K562 (cell line): Measurements from ENCODE around the gene LRP4. TPM values are rescaled to one million over a fixed set of nuclear protein-coding genes. Genes with fewer than 3 reads are reported as not detected.

Experiments used
- ATAC-seq: fragments of 200-7000 bp; cut with Tn5 transposase; 3 replicates; pipeline ENCODE4 v1.9.1; 2020; ENCODE audit warnings: moderate library complexity
- BruUV-seq: library from RNA; stranded (reverse); fragments of 400-500 nt; replicated peaks from 2 replicates; lab custom pipeline; 2021; lab: Mats Ljungman, UMichigan
- CTCF ChIA-PET: fragments of 300-600 bp; formaldehyde crosslinking; extraction: SDS; loops from one replicate; lab custom pipeline; 2021; ENCODE audit warnings: low intra/inter-chr PET ratio; lab: Yijun Ruan, JAX
- POLR2A ChIA-PET: fragments of 300-600, 350-650 bp; sonication (Branson Sonifier 250); formaldehyde crosslinking; extraction: SDS; loops from one replicate; lab custom pipeline; 2021; ENCODE audit warnings: antibody characterized with exemption, inconsistent platforms; lab: Yijun Ruan, JAX
- DNase-seq, 4 experiments: peaks; one replicate each; pipeline versions ENCODE4 v3.0.0 to v3.0.0-alpha.2; 2011 to 2018; ENCODE audit warnings: low spot score in 3 of 4, mixed read lengths in 3 of 4; ENCODE audit errors: extremely low read depth in 1 of 4
- FAIRE-seq: peaks from 2 replicates; lab custom pipeline; 2011; peaks lifted over from hg19 to GRCh38; lab: Jason Lieb, UNC
- H2AFZ ChIP-seq: 2 replicates; pipeline ENCODE4 v1.6.0; 2011; ENCODE audit warnings: low read depth, low read length, control low read depth, inconsistent platforms
- H3K27ac ChIP-seq: fragments of 200-600 bp; 3 replicates; pipeline ENCODE4 v1.8.0; 2011; ENCODE audit warnings: low read depth, mild to moderate bottlenecking, control low read depth, inconsistent platforms, low read length, moderate library complexity, mixed read lengths; ENCODE audit errors: extremely low read depth
- H3K27me3 ChIP-seq, 2 experiments: fragments of 300-600 bp in 1 of 2; 2 replicates in 1 of 2; 3 replicates in 1 of 2; pipeline versions ENCODE4 v1.6.0 to v1.8.0; 2011; ENCODE audit warnings: inconsistent platforms in 2 of 2, low read length in 2 of 2, mild to moderate bottlenecking in 1 of 2, mixed read lengths in 1 of 2, moderate library complexity in 1 of 2; ENCODE audit not compliant: control insufficient read depth in 2 of 2, insufficient read depth in 2 of 2
- H3K36me3 ChIP-seq: fragments of 300-600 bp; 3 replicates; pipeline ENCODE4 v1.8.0; 2011; ENCODE audit warnings: mild to moderate bottlenecking, low read length, inconsistent platforms; ENCODE audit not compliant: control insufficient read depth, insufficient read depth
- H3K4me1 ChIP-seq, 2 experiments: fragments of 200-600 bp in 1 of 2; replicated peaks in 1 of 2; 2 replicates in 1 of 2; 3 replicates in 1 of 2; pipeline versions ENCODE4 v1.5.1 to v1.8.0; 2011; ENCODE audit warnings: inconsistent platforms in 2 of 2, low read length in 2 of 2, mild to moderate bottlenecking in 1 of 2, mixed read lengths in 1 of 2, moderate library complexity in 1 of 2; ENCODE audit not compliant: control insufficient read depth in 2 of 2, insufficient read depth in 2 of 2
- H3K4me2 ChIP-seq: 2 replicates; pipeline ENCODE4 v1.6.1; 2011; ENCODE audit warnings: low read length, control low read depth, inconsistent platforms, mixed read lengths; ENCODE audit not compliant: insufficient read depth
- H3K4me3 ChIP-seq: fragments of 200-600 bp; sonication (generic), shearing (Covaris generic); 2 replicates; pipeline ENCODE4 v1.5.1; 2016; ENCODE audit warnings: control low read depth, inconsistent platforms
- H3K79me2 ChIP-seq: fragments of 200-600 bp; 3 replicates; pipeline ENCODE4 v1.8.0; 2011; ENCODE audit warnings: low read length, inconsistent platforms; ENCODE audit not compliant: control insufficient read depth, insufficient read depth
- H3K9ac ChIP-seq, 2 experiments: 2 replicates each; pipeline versions ENCODE4 v1.6.0 to v1.6.1; 2011; ENCODE audit warnings: low read depth in 2 of 2, low read length in 2 of 2, control low read depth in 1 of 2, inconsistent platforms in 1 of 2, mild to moderate bottlenecking in 1 of 2, mixed read lengths in 1 of 2; ENCODE audit not compliant: insufficient read depth in 1 of 2
- H3K9me1 ChIP-seq: one replicate; pipeline ENCODE4 v1.6.0; 2011; ENCODE audit warnings: inconsistent platforms, mild to moderate bottlenecking, low read length, moderate library complexity; ENCODE audit not compliant: control insufficient read depth, insufficient read depth
- H3K9me3 ChIP-seq: replicated peaks from 2 replicates; pipeline ENCODE4 v1.5.1; 2011; ENCODE audit warnings: low read depth, low read length, inconsistent platforms; ENCODE audit not compliant: control insufficient read depth, insufficient read depth
- H4K20me1 ChIP-seq: replicated peaks from 2 replicates; pipeline ENCODE4 v1.6.1; 2011; ENCODE audit warnings: low read length, inconsistent platforms, mixed read lengths; ENCODE audit not compliant: control insufficient read depth, insufficient read depth
- ERF ChIP-seq: fragments of 450-650 bp; formaldehyde crosslinking; IDR thresholded peaks from 2 replicates; pipeline ENCODE4 v1.4.0; 2020; ENCODE audit warnings: mild to moderate bottlenecking, mixed read lengths
- FOXK1 ChIP-seq: sonication (generic); formaldehyde crosslinking; IDR thresholded peaks from 2 replicates; pipeline ENCODE4 v1.8.0; 2022; ENCODE audit warnings: missing genetic modification reagents, mild to moderate bottlenecking, borderline replicate concordance
- GATAD2A ChIP-seq: fragments of 450-650 bp; IDR thresholded peaks from 2 replicates; pipeline ENCODE4 v1.6.1; 2017
- KDM2B ChIP-seq: fragments of 250-450 bp; sonication (Bioruptor Pico); IDR thresholded peaks from 2 replicates; pipeline ENCODE4 v1.8.0; 2021; ENCODE audit warnings: mild to moderate bottlenecking, moderate library complexity
- MYBL2 ChIP-seq, 2 experiments: fragments of 450-650 bp in 1 of 2; sonication (generic) in 1 of 2; formaldehyde crosslinking in 1 of 2; IDR thresholded peaks; 2 replicates each; pipeline versions ENCODE4 v1.6.1 to v1.8.1; 2017 to 2022; ENCODE audit warnings: borderline replicate concordance in 1 of 2, inconsistent platforms in 1 of 2, low read depth in 1 of 2, mild to moderate bottlenecking in 1 of 2, missing genetic modification reagents in 1 of 2, moderate library complexity in 1 of 2
- POLR2G ChIP-seq: fragments of 200-400 bp; formaldehyde crosslinking; IDR thresholded peaks from 2 replicates; pipeline ENCODE4 v1.6.1; 2017; ENCODE audit warnings: low read depth, mild to moderate bottlenecking, antibody characterized with exemption, low read length, moderate library complexity
- SAP30 ChIP-seq: fragments of 200-600 bp; sonication (generic); IDR thresholded peaks from 2 replicates; pipeline ENCODE4 v1.6.1; 2012; ENCODE audit warnings: borderline replicate concordance, low read depth, mild to moderate bottlenecking, moderate library complexity, low read length, control low read depth, inconsistent platforms; ENCODE audit not compliant: insufficient read depth, poor library complexity, severe bottlenecking
- SIN3B ChIP-seq: fragments of 450-650 bp; IDR thresholded peaks from 2 replicates; pipeline ENCODE4 v1.6.1; 2017; ENCODE audit warnings: low read depth, mild to moderate bottlenecking, moderate library complexity
- SP1 ChIP-seq: sonication (generic); formaldehyde crosslinking; IDR thresholded peaks from 2 replicates; pipeline ENCODE4 v1.8.1; 2022; ENCODE audit warnings: mild to moderate bottlenecking, missing genetic modification reagents
- SRSF7 ChIP-seq: fragments of 200-400 bp; formaldehyde crosslinking; optimal IDR thresholded peaks from 2 replicates; pipeline ENCODE3; 2017; ENCODE audit warnings: mild to moderate bottlenecking, low read depth, low read length
- TEAD1 ChIP-seq, 2 experiments: fragments of 450-650 bp in 1 of 2; sonication (generic) in 1 of 2; formaldehyde crosslinking; IDR thresholded peaks; 2 replicates each; pipeline versions ENCODE4 v1.4.0 to v1.8.0; 2020 to 2022; ENCODE audit warnings: mild to moderate bottlenecking in 2 of 2, missing genetic modification reagents in 1 of 2
- ZC3H8 ChIP-seq: fragments of 450-650 bp; IDR thresholded peaks from 2 replicates; pipeline ENCODE4 v1.6.1; 2017
- ZFX ChIP-seq: sonication (generic); formaldehyde crosslinking; IDR thresholded peaks from 2 replicates; pipeline ENCODE4 v1.8.0; 2022; ENCODE audit warnings: mild to moderate bottlenecking, missing genetic modification reagents, moderate library complexity
- ZNF41 ChIP-seq: fragments of 250-450 bp; sonication (Bioruptor Pico); conservative IDR thresholded peaks from 2 replicates; pipeline ENCODE4 v1.4.0; 2020; ENCODE audit warnings: mild to moderate bottlenecking
- WGBS: fragments of 100-300 bp; shearing (Covaris generic); methylation state at CpG from one replicate; pipeline ENCODE4 v1.1.6; 2016; ENCODE audit warnings: low coverage, mixed read lengths; ENCODE audit not compliant: insufficient coverage; ENCODE audit errors: missing lambda C conversion rate; 5-methylcytosine and 5-hydroxymethylcytosine counted together
- in situ Hi-C: fragments of 300-500 bp; cut with MboI; formaldehyde crosslinking; loops from 4 replicates; pipeline ENCODE4 v1.15.0; 2018; ENCODE audit warnings: inconsistent platforms, mixed read lengths
- intact Hi-C: fragments of 100-400 bp; cut with micrococcal nuclease; formaldehyde crosslinking; loops from 2 replicates; pipeline ENCODE4 v1.14.2; 2022
- polyA plus RNA-seq, 8 experiments: library from polyadenylated mRNA; depleted of rRNA in 4 of 8; stranded (reverse) in 5 of 8; unstranded in 3 of 8; fragments of >200 nt; fragmentation: Nextera tagmentation in 2 of 8; fragmentation: Illumina TruSeq in 1 of 8; extraction: Ambion mirVana in 2 of 8; extraction: Trizol in 1 of 8; gene quantifications; 2 replicates each; pipeline versions ENCODE4 v1.2.1 to v1.2.3, GENCODE V29; 2011 to 2014; ENCODE audit warnings: inconsistent platforms in 1 of 8, missing spikeins in 1 of 8
- total RNA-seq, 7 experiments: library from RNA; depleted of rRNA in 6 of 7; stranded (reverse); fragments of >200 nt in 6 of 7; fragmentation: Illumina TruSeq in 2 of 7; extraction: Trizol in 2 of 7; gene quantifications; 2 replicates each; pipeline versions ENCODE4 v1.2.1 to v1.2.3, GENCODE V29; 2011 to 2021; ENCODE audit warnings: low replicate concordance in 1 of 7
- TF ChIP-seq, protein P1 (sequence below): fragments of 250-450 bp; sonication (Bioruptor Pico); IDR thresholded peaks from 2 replicates; pipeline ENCODE4 v1.5.0; 2020; ENCODE audit warnings: mild to moderate bottlenecking, borderline replicate concordance
- TF ChIP-seq, protein P2 (sequence below): sonication (generic); formaldehyde crosslinking; IDR thresholded peaks from 2 replicates; pipeline ENCODE4 v1.8.0; 2022; ENCODE audit warnings: mild to moderate bottlenecking, missing genetic modification reagents

LRP4 gene
- total and polyA plus RNA-seq, 9 of the 15 experiments (the other 6 are each of a cell fraction or from before 2014, with no cell fraction given): 0.04 to 0.54 (median 0.10) TPM

DNA sequence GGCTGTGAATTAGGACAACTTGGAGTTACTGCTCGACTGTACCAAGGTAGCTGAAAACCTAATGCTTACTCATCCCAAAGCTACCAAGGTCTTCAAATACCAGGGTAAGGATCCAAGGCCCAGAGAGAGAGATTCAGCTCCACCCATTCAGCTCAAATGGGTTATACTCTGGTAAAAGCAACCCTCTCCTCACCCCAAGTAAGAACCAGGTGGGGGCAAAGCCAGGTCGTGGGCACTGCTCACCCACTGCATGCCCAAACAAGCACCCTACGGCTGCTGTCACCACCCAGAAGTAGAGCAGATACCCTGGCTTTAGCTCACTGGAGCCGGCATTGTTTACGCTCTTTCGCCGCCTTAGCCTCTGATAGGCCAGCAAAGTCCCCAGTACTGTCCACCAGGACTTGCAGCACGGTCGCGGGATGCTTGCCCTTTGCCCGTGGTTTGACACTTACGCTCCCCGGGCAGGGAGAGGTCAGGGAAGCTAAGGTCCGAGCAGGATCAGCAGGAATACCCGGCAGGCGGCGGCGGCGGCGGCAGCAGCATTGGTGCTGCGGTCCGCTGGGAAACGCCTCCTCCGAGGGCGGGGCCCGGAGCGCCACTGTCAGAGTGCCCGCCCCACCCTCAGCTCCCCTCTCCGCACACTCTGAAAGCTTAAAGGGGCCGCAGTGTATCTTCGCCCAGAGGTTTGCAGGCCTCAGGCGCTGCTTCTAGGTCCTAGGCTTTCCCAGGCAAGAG lies 91.9 kb downstream of the LRP4 start:
- Histone ChIP-seq H3K27me3 (no peaks in the 10 kb centered on the region), H4K20me1 (peaks cover 24% of the 10 kb centered on the region), H3K4me3 (peak overlapping the region; percentile 49), H3K9me3 (no peaks in the 10 kb centered on the region), H3K9me1 (peaks cover 6% of the 10 kb centered on the region), H3K4me2 (peak overlapping the region; percentile 85), H3K79me2 (peaks cover 99% of the 10 kb centered on the region), H3K9ac (peak overlapping the region; percentile 12 to 92; a peak in 3 of 4 replicates), H3K36me3 (peaks cover 22% of the 10 kb centered on the region; the same call in 1 of the 3 replicates), H2AFZ (no peak overlapping the region), H3K4me1 (peaks cover 17 to 19% of the 10 kb centered on the region in 2 experiments; a peak in 4 of 5 replicates), H3K27ac (0 out of 3 replicates have a peak overlapping the region, but pooled peaks have one; percentile 17)
- 5% methylated on average over 32 of the region's 32 CpGs for WGBS
- FAIRE-seq (peak; percentile 75), ATAC-seq (peak; percentile 100), DNase-seq (peak; percentile 75 to 87 (median 80))
- intact Hi-C loops (loop anchor here (2.0 kb wide), 1 partner anchor 18 kb away; no protein-coding TSS in a partner anchor), in situ Hi-C loops (no loop called here)
- POLR2A ChIA-PET: interaction anchor here (0.6 to 2.3 kb wide), 11 partner anchors 9 to 422 kb away, joined by 3 to 12 read pairs (median 4); partner anchors contain the start of genes ACP2 and CKAP5
- CTCF ChIA-PET: interaction anchor here (1.6 kb wide), 1 partner anchor 335 kb away, joined by 3 read pairs; no protein-coding TSS in a partner anchor
- BruUV-seq: no TSS peak
- TF ChIP-seq FOXK1 (0 out of 2 replicates have a peak, but pooled peaks have one; percentile 14), TEAD1 (CRISPR knock-in tag; IDR thresholded peaks at IDR 0.05) (no peak), MYBL2 (IDR thresholded peaks at IDR 0.05; ENCODE audit: low read depth) (no peak), MYBL2 (CRISPR knock-in tag; IDR thresholded peaks at IDR 0.05; ENCODE audit: borderline replicate concordance) (no peak), ZNF41 (no peak), ZFX (CRISPR knock-in tag) (0 out of 2 replicates have a peak, but pooled peaks have one; percentile 22), ERF (0 out of 2 replicates have a peak, but pooled peaks have one; percentile 16), KDM2B (CRISPR knock-in tag) (no peak), SAP30 (peak; percentile 56), SP1 (CRISPR knock-in tag) (peak; percentile 49; the same call in 1 of the 2 replicates), SRSF7 (no peak), POLR2G (peak; percentile 46), SIN3B (no peak), GATAD2A (no peak), ZC3H8 (no peak)
- TF ChIP-seq, protein P1, sequence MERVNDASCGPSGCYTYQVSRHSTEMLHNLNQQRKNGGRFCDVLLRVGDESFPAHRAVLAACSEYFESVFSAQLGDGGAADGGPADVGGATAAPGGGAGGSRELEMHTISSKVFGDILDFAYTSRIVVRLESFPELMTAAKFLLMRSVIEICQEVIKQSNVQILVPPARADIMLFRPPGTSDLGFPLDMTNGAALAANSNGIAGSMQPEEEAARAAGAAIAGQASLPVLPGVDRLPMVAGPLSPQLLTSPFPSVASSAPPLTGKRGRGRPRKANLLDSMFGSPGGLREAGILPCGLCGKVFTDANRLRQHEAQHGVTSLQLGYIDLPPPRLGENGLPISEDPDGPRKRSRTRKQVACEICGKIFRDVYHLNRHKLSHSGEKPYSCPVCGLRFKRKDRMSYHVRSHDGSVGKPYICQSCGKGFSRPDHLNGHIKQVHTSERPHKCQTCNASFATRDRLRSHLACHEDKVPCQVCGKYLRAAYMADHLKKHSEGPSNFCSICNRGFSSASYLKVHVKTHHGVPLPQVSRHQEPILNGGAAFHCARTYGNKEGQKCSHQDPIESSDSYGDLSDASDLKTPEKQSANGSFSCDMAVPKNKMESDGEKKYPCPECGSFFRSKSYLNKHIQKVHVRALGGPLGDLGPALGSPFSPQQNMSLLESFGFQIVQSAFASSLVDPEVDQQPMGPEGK (CRISPR knock-in tag): no peak
- TF ChIP-seq, protein P2, sequence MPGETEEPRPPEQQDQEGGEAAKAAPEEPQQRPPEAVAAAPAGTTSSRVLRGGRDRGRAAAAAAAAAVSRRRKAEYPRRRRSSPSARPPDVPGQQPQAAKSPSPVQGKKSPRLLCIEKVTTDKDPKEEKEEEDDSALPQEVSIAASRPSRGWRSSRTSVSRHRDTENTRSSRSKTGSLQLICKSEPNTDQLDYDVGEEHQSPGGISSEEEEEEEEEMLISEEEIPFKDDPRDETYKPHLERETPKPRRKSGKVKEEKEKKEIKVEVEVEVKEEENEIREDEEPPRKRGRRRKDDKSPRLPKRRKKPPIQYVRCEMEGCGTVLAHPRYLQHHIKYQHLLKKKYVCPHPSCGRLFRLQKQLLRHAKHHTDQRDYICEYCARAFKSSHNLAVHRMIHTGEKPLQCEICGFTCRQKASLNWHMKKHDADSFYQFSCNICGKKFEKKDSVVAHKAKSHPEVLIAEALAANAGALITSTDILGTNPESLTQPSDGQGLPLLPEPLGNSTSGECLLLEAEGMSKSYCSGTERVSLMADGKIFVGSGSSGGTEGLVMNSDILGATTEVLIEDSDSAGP: peak; percentile 96
